GM19043 (cell line): ENCODE measurements around the gene MIGA1.
"Not testable (repeated sequence)": the region's sequence is repeated elsewhere in the genome, so short reads cannot be mapped to it uniquely, and the experiment has no call there.

Experiments used
- ATAC-seq: cut with Tn5 transposase; IDR thresholded peaks from one replicate; pipeline ENCODE4 v1.9.1; 2021; ENCODE audit warnings: low read depth; ENCODE audit not compliant: unreplicated experiment

The MIGA1 gene, protein sequence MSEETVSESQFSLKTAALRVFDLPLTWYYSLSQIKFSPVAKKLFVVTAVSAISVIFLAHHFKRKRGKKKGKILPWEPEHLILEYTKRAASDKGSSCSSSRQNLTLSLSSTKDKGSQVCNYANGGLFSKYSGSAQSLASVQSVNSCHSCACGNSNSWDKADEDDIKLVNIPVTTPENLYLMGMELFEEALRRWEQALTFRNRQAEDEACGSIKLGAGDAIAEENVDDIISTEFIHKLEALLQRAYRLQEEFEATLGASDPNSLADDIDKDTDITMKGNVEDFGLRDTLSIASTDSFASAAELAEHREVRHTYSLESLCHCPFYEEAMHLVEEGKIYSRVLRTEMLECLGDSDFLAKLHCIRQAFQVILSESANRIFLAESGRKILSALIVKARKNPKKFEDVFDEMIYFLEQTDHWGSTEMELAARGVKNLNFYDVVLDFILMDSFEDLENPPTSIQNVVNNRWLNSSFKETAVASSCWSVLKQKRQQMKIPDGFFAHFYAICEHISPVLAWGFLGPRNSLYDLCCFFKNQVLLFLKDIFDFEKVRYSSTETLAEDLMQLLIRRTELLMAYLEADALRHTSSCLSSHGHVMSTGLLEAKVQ

GRCh38 chr1:77779529-77780281 is at the start of gene MIGA1:
MIGA1 (plus strand) TSS chr1:77779649; CDS start chr1:77783253, 3,604 bp downstream.
- ATAC-seq: peak; percentile 92

- ATAC-seq: no peak
Measured at GRCh38 chr1:77732090-77732489, 47.4 kb upstream of the MIGA1 start.

DNA sequence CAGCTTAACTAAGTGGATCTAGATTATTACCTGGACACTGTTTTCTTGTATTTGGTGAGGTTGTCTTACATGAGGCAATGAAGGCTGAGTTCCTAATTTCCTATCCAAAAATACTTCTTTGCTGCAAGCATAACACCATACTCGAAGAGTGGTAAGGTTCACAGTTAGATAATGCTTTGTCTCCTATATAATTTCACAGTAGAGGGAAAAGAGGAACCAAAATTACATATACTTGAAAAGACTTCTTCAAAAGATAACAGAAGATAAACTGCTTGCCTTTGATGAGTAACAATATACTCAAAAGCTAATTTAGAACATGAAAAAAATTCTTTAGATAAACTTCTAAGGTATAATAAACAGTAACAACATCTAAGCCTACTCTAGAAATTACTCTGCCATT is 40.2 kb upstream of the MIGA1 start:
- ATAC-seq: no peak

GRCh38 chr1:77741316-77741715 is 38.1 kb upstream of the MIGA1 start:
- no peak for ATAC-seq

- no peak for ATAC-seq
Measured at GRCh38 chr1:77742011-77742555, 37.4 kb upstream of the MIGA1 start.

DNA sequence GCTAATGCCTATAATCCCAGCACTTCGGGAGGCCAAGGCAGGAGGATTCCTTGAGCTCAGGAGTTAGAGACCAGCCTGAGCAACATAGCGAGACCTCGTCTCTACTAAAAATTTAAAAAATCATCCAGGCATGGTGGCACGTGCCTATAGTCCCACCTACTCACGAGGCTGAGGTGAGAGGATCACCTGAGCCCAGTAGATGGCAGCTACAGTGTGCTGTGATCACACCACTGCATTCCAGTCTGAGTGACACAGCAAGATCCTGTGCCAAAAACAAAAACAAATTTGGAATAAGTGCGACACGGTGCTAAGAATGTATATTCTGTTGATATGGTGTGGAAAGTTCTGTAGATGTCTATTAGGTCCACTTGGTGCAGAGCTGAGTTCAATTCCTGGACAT is 34.9 kb upstream of the MIGA1 start:
- ATAC-seq: no peak

- not testable (repeated sequence) for ATAC-seq
Measured at GRCh38 chr1:77749489-77749888, 30.0 kb upstream of the MIGA1 start.

GRCh38 chr1:77756052-77756754 is 23.2 kb upstream of the MIGA1 start:
- ATAC-seq: no peak

DNA sequence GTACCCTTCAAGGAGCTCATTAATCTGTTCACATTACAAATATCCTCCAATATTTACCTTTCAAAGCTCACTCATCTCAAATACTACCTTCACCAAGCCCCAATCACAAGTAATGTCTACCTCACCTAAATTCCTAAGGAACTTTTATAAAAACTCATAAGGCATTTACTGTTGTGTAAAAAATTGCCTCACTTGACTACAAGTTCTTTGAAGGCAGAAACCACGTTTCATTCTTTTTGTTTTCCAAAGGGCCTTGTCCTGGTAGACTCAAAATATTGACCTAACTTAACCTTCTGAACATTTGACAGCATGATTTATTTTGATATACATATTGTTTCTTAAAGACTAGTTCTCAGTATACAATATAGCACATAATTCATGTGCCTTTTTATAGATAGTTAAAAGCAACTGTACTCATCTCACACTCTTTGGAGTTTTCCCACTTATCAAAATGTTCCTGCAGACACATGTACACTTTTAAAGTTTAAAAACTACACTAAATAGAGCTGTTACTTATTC is 22.3 kb upstream of the MIGA1 start:
- ATAC-seq: no peak

GRCh38 chr1:77757603-77758002 is 21.8 kb upstream of the MIGA1 start:
- no peak for ATAC-seq

GRCh38 chr1:77759071-77760028 is 20.1 kb upstream of the MIGA1 start, which contains the start of gene USP33:
USP33 (minus strand) TSS chr1:77759852; CDS start chr1:77741697, 18,155 bp downstream.
- ATAC-seq: peak; percentile 94

GRCh38 chr1:77762072-77762476 is 17.4 kb upstream of the MIGA1 start:
- ATAC-seq: no peak

DNA sequence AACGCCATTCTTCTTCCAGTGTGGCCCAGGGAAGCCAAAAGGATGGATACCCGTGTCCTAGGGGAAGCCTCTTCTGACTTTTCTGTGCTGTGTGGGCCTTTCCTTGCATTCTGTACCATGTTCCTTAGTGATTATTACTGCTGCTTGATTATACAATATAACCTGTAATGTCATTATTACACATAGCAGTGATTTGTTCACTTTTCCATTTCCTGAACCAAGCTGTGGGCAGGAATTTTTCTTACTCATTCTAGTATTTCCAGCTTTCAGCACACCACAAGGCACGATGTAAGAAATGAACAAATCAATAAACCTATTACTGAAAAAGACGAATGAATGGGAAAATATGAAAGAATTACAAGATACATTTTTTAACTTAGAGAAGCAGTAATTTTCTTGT is 11.4 kb upstream of the MIGA1 start:
- no peak for ATAC-seq

DNA sequence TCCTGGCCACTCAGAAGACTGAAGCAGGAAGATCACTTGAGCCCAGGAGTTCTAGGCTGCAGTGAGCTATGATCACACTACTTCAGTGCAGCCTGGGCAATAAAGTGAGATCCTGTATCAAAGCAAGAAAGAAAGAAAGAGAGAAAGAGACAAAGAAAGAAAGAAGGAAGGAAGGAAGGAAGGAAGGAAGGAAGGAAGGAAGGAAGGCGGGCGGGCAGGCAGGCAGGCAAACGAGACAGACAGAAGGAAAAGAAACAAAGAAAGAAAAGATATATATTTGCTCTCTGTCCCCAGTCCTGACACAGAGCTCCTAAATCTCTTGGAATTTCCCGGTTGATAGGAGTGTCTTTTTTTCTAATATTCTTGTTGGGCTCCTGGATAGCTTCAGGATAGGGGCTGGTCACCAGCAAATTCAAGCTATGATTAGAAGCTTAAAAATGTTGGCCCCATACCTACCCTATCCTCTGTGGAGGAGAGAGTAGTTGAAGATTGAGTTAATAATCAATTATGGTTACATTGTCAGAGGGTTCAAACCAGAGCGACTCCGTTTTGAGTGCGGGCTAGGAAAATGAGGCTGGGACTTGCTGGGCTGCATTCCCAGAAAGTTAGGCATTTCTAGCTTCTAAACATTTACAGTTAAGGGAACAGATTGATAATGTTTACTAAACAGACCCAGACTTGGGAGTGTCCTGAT is 3.3 kb upstream of the MIGA1 start:
- no peak for ATAC-seq

DNA sequence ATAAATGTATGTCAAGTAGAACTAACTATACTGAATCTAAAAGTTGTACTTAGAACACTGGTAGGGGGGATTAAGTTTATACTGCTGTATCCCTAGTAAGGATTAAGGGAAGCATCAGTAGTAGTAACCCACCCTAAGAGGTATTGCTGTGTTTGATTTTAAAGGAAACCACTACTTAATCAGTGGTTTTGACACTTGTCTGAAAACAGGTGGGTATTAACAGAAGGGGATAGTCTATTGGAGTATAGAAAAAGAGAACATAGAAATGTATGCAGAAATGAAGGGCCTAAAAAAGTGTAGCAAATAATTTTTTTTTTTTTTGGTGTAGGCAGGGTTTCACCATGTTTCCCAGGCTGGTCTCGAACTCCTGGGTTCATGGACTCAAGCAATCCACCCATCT is 2.2 kb downstream of the MIGA1 start:
- no peak for ATAC-seq

GRCh38 chr1:77783141-77783540 is 3.7 kb downstream of the MIGA1 start:
- no peak for ATAC-seq

DNA sequence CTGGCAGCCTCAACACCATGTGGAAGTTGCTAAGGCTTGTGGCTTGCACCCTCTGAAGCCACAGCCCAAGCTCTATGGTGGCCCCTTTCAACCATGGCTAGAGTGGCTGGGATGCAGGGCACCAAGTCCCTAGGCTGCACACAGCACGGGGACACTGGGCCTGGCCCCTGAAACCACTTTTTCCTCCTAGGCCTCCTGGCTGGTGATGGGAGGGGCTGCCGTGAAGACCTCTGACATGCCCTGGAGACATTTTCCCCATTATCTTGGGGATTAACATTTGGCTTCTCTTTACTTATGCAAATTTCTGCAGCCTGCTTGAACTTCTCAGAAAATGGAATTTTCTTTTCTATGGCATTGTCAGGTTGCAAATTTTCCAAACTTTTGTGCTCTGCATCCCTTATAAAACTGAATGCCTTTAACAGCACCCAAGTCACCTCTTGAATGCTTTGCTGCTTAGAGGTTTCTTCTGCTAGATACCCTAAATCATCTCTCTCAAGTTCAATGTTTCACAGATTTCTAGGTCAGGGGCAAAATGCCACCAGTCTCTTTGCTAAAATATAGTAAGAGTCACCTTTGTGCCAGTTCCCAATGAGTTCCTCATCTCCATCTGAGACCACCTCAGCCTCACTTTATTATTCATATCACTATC is 6.8 kb downstream of the MIGA1 start:
- not testable (repeated sequence) for ATAC-seq

DNA sequence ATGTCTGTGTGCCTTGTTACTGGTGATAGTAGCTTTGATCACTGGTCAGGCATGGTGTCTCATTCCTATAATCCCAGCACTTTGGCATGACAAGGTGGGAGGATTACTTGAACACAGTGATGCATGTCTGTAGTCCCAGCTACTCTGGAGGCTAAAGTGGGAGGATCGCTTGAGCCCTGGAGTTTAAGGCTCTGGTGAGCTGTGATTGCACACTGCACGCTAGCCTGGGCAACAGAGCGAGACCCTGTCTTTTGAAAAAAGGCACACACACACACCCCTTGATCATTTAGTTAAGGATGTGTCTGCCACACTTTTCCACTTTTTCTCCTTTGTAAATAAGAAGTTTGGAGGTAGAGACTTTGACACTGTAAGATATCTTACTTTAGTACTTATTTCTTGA is 15.1 kb downstream of the MIGA1 start:
- no peak for ATAC-seq
